ENCODE results near the gene PRKCE.
A peak's percentile ranks its signal among the peaks of the same experiment; 100 is the strongest.

GRCh38 chr2:46010925-46011490 is 359.5 kb downstream of the PRKCE start:
- TF ChIP-seq RAD21 (IDR thresholded peaks at IDR 0.05 in 1 of 2, conservative IDR thresholded peaks at IDR 0.05 in 1 of 2; ENCODE audit: low read depth in 2 of 2, low read length in 2 of 2) (peak; percentile 66 to 71), CHD2 (IDR thresholded peaks at IDR 0.05; ENCODE audit: low read length) (no peak), EZH2 (IDR thresholded peaks at IDR 0.05; ENCODE audit: low read depth, low read length, severe bottlenecking) (no peak), CTCF (IDR thresholded peaks at IDR 0.05; ENCODE audit: control extremely low read depth in 1 of 3, insufficient read depth in 1 of 3, low read depth in 1 of 3, low read length in 3 of 3) (peak in 2 of 3 experiments; percentile 38 to 53; a peak in 2 of 4 replicates), SP4 (IDR thresholded peaks at IDR 0.05; ENCODE audit: low read length) (no peak)
